Measurements from ENCODE around the gene VWA2.

The VWA2 gene

GRCh38 chr10:114278140-114278883, 39.3 kb downstream of the VWA2 start:
- no peak for DNase-seq

- no peak for DNase-seq
These were observed 39.8 kb downstream of the VWA2 start for GRCh38 chr10:114278884-114279191.

DNA sequence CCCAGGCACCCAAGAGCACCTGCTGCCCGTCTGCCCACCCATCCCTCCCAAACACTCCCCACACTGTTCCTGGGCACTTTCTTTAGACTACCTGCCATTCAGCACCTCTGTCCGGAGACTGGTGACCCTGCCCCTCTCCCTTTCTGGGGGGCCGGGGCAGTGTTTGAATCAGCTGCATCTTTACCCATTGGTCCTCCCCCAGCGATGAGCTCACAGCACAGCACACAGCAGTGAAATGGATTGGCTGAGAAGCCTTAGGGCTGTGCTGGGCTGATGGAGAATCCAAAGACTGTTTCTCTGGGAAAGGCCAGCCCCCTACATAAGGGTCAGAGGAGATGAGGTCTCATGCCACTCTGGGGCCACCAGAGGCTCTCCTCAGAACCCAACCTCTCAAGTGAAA, 40.2 kb downstream of the VWA2 start:
- DNase-seq: no peak

- DNase-seq: no peak
These were observed 41.0 kb downstream of the VWA2 start for GRCh38 chr10:114279901-114280644.

- DNase-seq: no peak
These were observed 42.0 kb downstream of the VWA2 start for GRCh38 chr10:114281006-114281405.

GRCh38 chr10:114281461-114281860, 42.4 kb downstream of the VWA2 start:
- DNase-seq: no peak

DNA sequence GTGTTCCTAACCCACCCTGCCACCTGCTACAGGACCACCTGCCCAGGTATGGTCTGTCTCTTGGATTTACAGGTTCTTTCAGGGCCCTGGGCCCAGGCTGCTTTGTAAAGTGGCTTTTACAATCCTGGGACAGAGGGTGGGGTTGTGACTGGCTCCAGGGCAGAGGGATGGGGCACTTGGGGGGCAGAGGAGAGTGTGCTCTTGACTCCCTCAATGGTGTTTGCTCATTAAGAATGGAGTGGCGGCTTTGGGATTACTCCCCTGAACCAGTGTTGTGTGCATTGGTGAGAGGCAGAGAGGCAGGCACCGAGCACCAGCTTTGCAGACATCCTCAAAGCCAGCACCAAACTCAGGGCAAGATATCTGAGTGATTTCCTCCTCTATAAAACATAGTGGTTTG, 43.5 kb downstream of the VWA2 start:
- no peak for DNase-seq

GRCh38 chr10:114283091-114283490, 44.0 kb downstream of the VWA2 start:
- DNase-seq: no peak

DNA sequence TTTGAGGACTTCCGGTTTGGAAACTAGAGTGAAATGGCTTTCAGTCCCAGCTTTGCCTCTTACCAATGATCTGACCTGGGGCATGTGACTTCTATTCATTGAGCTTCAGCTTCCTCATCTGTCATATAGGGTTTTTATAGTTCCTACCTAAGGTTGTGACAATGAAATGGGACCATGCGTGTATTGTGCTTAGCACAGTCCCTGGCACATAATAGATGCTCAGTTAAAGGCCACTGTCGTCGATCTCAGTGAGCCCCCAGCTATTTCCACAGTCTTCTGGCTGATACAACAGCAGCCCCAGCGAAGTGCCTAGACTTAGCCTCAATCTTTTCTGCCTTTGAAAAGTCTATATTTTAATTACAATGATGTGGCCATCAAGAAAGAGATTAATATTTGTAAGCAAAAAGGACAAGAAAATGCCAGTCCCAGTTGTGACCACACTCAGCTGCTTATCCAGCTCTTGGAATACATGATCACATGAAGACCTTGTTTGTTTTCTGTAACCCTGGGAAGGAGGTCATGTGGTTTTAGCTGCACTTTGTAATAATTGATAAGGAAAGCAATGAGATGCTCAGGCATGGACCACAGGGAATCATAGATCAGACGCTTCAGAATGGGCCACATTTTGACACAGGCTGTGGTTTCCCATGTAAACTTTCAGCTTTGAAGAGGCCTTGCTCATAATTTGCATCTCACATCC, 44.6 kb downstream of the VWA2 start:
- DNase-seq: no peak

GRCh38 chr10:114284346-114285071, 45.5 kb downstream of the VWA2 start:
- DNase-seq: no peak

DNA sequence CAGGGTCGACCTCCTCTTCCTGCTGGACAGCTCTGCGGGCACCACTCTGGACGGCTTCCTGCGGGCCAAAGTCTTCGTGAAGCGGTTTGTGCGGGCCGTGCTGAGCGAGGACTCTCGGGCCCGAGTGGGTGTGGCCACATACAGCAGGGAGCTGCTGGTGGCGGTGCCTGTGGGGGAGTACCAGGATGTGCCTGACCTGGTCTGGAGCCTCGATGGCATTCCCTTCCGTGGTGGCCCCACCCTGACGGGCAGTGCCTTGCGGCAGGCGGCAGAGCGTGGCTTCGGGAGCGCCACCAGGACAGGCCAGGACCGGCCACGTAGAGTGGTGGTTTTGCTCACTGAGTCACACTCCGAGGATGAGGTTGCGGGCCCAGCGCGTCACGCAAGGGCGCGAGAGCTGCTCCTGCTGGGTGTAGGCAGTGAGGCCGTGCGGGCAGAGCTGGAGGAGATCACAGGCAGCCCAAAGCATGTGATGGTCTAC, 46.9 kb downstream of the VWA2 start:
- DNase-seq: no peak

DNA sequence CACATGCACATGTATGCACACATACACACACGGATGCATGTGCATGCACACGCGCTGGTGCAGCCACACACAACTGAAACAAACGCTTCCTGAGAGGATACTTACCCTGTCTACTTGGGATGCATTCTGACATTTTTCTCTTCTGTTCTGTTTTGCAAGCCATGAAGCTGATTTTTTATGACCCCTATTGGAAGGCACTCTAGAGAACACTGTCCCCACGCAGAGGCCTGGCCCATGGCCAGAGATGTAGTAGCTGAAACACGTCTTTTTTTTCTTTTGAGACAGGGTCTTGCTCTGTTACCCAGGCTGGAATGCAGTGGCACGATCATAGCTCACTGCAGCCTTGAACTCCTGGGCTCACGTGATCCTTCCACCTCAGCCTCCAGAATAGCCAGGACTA, 47.9 kb downstream of the VWA2 start:
- no peak for DNase-seq

- DNase-seq: no peak
These were observed 49.5 kb downstream of the VWA2 start for GRCh38 chr10:114288424-114289095.

DNA sequence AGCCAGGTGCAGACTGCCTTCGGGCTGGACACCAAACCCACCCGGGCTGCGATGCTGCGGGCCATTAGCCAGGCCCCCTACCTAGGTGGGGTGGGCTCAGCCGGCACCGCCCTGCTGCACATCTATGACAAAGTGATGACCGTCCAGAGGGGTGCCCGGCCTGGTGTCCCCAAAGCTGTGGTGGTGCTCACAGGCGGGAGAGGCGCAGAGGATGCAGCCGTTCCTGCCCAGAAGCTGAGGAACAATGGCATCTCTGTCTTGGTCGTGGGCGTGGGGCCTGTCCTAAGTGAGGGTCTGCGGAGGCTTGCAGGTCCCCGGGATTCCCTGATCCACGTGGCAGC, 50.0 kb downstream of the VWA2 start:
- no peak for DNase-seq

GRCh38 chr10:114290038-114290437, 51.0 kb downstream of the VWA2 start:
- DNase-seq: no peak

DNA sequence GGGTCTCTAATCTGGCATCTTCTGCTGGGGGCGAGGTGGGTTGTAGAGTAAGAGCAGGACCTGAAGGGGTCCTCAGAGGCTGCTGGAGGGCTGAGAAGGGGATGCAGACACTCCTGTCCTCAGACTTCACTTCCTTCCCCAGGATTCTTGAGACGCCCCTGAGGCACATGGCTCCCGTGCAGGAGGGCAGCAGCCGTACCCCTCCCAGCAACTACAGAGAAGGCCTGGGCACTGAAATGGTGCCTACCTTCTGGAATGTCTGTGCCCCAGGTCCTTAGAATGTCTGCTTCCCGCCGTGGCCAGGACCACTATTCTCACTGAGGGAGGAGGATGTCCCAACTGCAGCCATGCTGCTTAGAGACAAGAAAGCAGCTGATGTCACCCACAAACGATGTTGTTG, 52.0 kb downstream of the VWA2 start:
- DNase-seq: no peak

- DNase-seq: no peak
These were observed 52.5 kb downstream of the VWA2 start for GRCh38 chr10:114291516-114291915.

DNA sequence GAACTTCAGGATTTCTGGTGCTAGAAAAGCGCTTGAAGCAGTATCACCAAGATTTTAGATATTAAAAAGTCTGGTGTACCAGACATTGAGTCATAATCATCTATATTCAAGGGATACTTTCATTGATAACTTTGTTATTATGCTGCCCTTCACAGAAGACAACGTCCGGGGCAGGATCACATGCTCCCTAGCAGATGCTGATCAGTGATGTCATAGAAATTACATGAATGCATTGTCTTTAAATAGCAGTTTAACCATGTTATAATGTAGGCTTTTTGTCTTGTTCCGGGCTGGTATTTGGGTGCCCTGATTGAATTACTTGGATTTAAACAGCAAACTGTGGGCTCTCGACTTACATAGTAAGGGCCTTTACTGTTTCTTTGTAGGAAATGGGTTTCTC, 54.0 kb downstream of the VWA2 start:
- DNase-seq: no peak

DNA sequence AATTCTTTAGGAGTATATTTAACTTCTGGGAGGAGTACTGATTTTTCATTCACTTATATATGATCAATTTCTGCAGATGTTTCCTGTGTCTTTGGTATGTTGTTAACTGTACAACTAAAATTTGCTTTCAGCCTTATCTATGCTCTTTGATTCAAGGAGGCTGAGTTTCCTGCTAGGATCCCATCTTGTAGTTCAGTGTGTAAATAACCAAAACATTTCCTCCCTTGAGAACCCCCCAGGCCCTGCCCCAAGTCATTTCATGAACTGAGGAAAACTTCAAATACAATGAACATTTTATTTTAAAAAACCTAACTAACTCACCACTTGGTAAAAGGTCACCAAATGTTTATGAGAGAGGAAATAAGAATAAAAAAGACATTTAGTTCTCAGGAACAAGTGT, 55.5 kb downstream of the VWA2 start:
- no peak for DNase-seq

GRCh38 chr10:114295393-114295792, 56.3 kb downstream of the VWA2 start:
- DNase-seq: no peak

DNA sequence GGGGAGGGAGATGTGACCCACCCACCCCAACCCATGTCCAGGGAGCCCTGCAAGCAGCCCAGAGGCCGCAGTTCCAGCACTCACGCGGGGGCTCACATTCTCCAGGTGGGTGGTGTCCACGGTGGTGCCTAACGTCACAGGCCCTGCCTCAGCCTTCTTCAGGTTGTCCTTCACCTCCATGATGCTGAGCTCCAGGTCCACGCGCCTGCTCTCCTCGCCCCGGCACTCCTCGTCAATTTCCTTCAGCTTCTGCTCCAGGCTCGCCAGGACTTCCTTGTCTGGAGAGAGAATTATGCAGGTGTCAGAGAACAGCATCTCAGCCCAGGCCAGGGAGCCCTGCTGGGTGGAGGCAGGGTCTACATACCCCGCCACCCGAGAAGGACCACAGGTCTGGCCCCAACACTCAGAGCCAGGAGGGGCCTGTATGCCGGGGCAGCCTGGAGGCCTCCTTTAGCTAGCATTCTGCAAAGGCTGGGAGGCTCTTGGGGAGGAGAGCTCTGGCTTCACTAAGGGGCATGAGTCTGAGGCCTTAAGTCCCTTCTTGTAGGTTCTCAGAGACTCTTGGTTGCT, 58.2 kb downstream of the VWA2 start:
- no peak for DNase-seq

DNA sequence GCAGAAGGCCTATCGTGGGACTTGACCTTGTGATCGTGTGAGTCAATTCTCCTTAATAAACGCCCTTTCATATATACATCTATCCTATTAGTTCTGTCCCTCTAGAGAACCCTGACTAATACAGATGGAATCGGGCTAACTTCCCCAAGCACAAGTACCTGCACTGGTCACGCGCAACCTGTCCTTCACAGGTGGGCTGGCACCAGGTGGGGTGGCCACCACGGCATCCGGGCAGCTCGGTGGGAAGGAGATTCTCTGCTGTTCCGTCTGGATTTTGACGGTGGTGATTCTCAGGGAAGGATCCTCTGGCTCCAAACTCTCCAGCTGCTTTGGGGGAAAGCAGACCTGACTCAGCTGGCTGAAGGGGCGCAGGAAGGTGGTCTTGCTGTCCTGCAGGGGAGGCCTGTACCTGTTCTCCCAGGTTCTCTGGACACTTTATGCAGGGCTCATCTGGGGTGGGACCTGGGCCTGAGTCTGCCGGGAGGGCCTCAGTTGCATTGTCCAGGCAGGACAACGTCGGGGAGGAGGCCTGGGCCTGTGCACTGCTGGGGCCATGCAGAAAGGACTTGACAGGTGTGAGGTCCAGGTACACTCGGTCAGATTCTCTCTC, 61.1 kb downstream of the VWA2 start:
- DNase-seq: no peak

Data from Kasumi-1 (cell line).